DOHH2 (cell line): ENCODE data around the gene BRICD5.

Experiments
- H3F3A ChIP-seq: fragments of 200-600 bp; sonication (generic), shearing (Covaris generic); 2 replicates; pipeline ENCODE4 v1.6.0; 2016; ENCODE audit warnings: antibody characterized with exemption, mild to moderate bottlenecking; ENCODE audit not compliant: control insufficient read depth, insufficient read depth
- H3K27ac ChIP-seq: fragments of 200-600 bp; sonication (generic); 2 replicates; pipeline ENCODE4 v1.5.1; 2014; ENCODE audit warnings: low read depth, mild to moderate bottlenecking, low read length, moderate library complexity
- H3K27me3 ChIP-seq: fragments of 200-600 bp; sonication (generic); 2 replicates; pipeline ENCODE4 v1.6.1; 2014; ENCODE audit warnings: mild to moderate bottlenecking, low read length, mixed read lengths; ENCODE audit not compliant: control insufficient read depth
- H3K36me3 ChIP-seq: fragments of 200-600 bp; sonication (generic); 2 replicates; pipeline ENCODE4 v1.6.1; 2014; ENCODE audit warnings: mild to moderate bottlenecking, low read length, moderate library complexity, mixed read lengths; ENCODE audit not compliant: control insufficient read depth
- H3K4me1 ChIP-seq: fragments of 200-600 bp; sonication (generic); 2 replicates; pipeline ENCODE4 v1.6.1; 2014; ENCODE audit warnings: mild to moderate bottlenecking, low read length, mixed read lengths; ENCODE audit not compliant: control insufficient read depth
- H3K4me2 ChIP-seq: fragments of 200-600 bp; sonication (generic); 2 replicates; pipeline ENCODE4 v1.6.0; 2014; ENCODE audit warnings: mild to moderate bottlenecking, low read length, moderate library complexity
- H3K4me3 ChIP-seq: fragments of 200-600 bp; sonication (generic); 2 replicates; pipeline ENCODE4 v1.5.1; 2014; ENCODE audit warnings: mild to moderate bottlenecking, low read length, mixed read lengths
- H3K79me2 ChIP-seq: fragments of 200-600 bp; sonication (generic); 2 replicates; pipeline ENCODE4 v1.6.1; 2014; ENCODE audit warnings: mild to moderate bottlenecking, low read length, mixed read lengths; ENCODE audit not compliant: control insufficient read depth
- H3K9me2 ChIP-seq: fragments of 200-600 bp; sonication (generic); replicated peaks from 2 replicates; pipeline ENCODE4 v1.6.1; 2014; ENCODE audit warnings: mild to moderate bottlenecking, low read length, mixed read lengths; ENCODE audit not compliant: control insufficient read depth
- H3K9me3 ChIP-seq: fragments of 200-600 bp; sonication (generic); 2 replicates; pipeline ENCODE4 v1.6.1; 2014; ENCODE audit warnings: antibody characterized with exemption, low read length, mixed read lengths; ENCODE audit not compliant: control insufficient read depth, insufficient read depth
- H4K20me1 ChIP-seq: fragments of 200-600 bp; sonication (generic); 2 replicates; pipeline ENCODE4 v1.6.0; 2014; ENCODE audit warnings: low read depth, mild to moderate bottlenecking, antibody characterized with exemption, low read length, moderate library complexity; ENCODE audit not compliant: control insufficient read depth, insufficient read depth
- CTCF ChIP-seq: fragments of 200-600 bp; sonication (generic); IDR thresholded peaks from one replicate; pipeline ENCODE4 v1.5.1; 2014; ENCODE audit warnings: antibody characterized with exemption, mild to moderate bottlenecking, low read depth, low read length; ENCODE audit not compliant: poor library complexity, severe bottlenecking
- EZH2phosphoT487 ChIP-seq: fragments of 200-600 bp; sonication (generic); IDR thresholded peaks from 2 replicates; pipeline ENCODE4 v1.6.1; 2017; ENCODE audit warnings: borderline replicate concordance, mild to moderate bottlenecking, antibody characterized with exemption, low read length, moderate library complexity, mixed read lengths

Gene BRICD5

GRCh38 chr16:2232094-2232990, 21.7 kb upstream of the BRICD5 start:
- H3F3A ChIP-seq = no peaks in the 10 kb centered on the region
- peaks cover 64% of the 10 kb centered on the region for H3K36me3 ChIP-seq

GRCh38 chr16:2231016-2231931, 20.6 kb upstream of the BRICD5 start:
- Histone ChIP-seq H3K79me2 (peaks cover 24% of the 10 kb centered on the region), H3K4me3 (no peak overlapping the region), H3K27me3 (no peaks in the 10 kb centered on the region), H3F3A (no peaks in the 10 kb centered on the region), H4K20me1 (no peaks in the 10 kb centered on the region), H3K9me3 (no peaks in the 10 kb centered on the region), H3K27ac (no peak overlapping the region), H3K9me2 (no peaks in the 10 kb centered on the region), H3K36me3 (peaks cover 66% of the 10 kb centered on the region), H3K4me1 (no peaks in the 10 kb centered on the region), H3K4me2 (no peak overlapping the region)
- TF ChIP-seq CTCF (no peak), EZH2phosphoT487 (no peak)

More at GRCh38 chr16:2232094-2232990, 21.7 kb upstream of the BRICD5 start:
- H3K79me2 ChIP-seq = peaks cover 14% of the 10 kb centered on the region
- H3K4me2 ChIP-seq = no peak overlapping the region
- H3K27me3 ChIP-seq = no peaks in the 10 kb centered on the region
- no peaks in the 10 kb centered on the region for H3K4me1 ChIP-seq
- H4K20me1 ChIP-seq = no peaks in the 10 kb centered on the region
- H3K9me3 ChIP-seq = no peaks in the 10 kb centered on the region
- no peak overlapping the region for H3K4me3 ChIP-seq
- no peak overlapping the region for H3K27ac ChIP-seq
- H3K9me2 ChIP-seq = no peaks in the 10 kb centered on the region
- TF ChIP-seq EZH2phosphoT487 (no peak), CTCF (no peak)

- Histone ChIP-seq H3K4me3 (no peak overlapping the region), H3F3A (no peaks in the 10 kb centered on the region), H3K4me1 (no peaks in the 10 kb centered on the region), H3K4me2 (no peak overlapping the region), H3K9me3 (no peaks in the 10 kb centered on the region), H3K36me3 (peaks cover 64% of the 10 kb centered on the region), H3K27me3 (no peaks in the 10 kb centered on the region), H3K79me2 (peaks cover 33% of the 10 kb centered on the region), H3K27ac (no peak overlapping the region), H4K20me1 (no peaks in the 10 kb centered on the region), H3K9me2 (no peaks in the 10 kb centered on the region)
- TF ChIP-seq CTCF (no peak), EZH2phosphoT487 (no peak)
Observed at GRCh38 chr16:2230376-2230775, 19.7 kb upstream of the BRICD5 start.
